ENCODE results near the gene IL6. TPM values are rescaled to one million over a fixed set of nuclear protein-coding genes. Genes with fewer than 3 reads are reported as not detected.
A peak's percentile ranks its signal among the peaks of the same experiment; 100 is the strongest.

IL6 gene
- total RNA-seq, 1 experiment from 2014 or later: 5.8 TPM

DNA sequence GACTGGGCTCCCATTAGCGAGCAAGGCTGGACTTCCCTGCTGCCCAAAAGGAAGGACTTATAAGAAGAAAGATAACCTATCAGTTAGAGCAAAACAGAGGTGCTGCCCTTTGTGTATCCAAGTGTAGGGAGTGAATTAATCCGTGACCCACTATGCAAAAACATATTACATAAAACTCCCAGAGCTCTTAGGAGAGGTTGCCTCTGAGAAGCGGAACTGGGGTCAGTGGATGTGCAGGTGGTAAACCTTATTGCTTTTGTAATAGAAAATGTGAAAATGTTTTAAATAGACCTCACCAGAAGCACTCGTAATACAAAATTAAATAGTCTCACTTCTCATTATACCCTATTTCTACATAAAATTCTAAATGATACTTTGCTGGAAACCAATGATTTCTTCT, 17.1 kb upstream of the IL6 start:
- no peaks in the 10 kb centered on the region for H3K4me1 ChIP-seq (replicated peaks)
- no peaks in the 10 kb centered on the region for H3K9me3 ChIP-seq (replicated peaks)
- no peak overlapping the region for H3K4me3 ChIP-seq
- DNase-seq (ENCODE audit: low read depth in 1 of 2, low spot score in 2 of 2): no peak
- no peaks in the 10 kb centered on the region for H3K36me3 ChIP-seq
- no peak overlapping the region for H3K27ac ChIP-seq
- no peaks in the 10 kb centered on the region for H3K27me3 ChIP-seq (replicated peaks)

DNA sequence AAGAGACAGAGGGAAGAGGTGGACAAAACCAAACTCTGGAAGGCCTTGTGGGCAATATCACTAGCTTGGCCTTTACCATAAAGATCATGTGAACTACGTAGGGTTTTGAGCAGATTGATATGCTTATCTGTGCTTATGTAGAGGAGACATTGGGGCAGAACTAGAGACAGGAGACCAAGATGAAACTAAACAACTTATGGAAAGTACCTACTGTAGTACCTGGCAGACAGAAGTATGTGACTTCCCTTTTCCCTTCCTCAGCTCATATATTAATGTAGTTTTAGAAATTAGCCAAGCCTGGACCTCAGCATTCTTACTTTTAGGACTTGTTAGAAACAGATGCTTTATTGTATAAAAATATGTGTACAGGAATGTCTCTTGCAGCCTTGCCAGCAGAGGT, 14.0 kb upstream of the IL6 start:
- Histone ChIP-seq H3K36me3 (no peaks in the 10 kb centered on the region), H3K27me3 (replicated peaks) (no peaks in the 10 kb centered on the region), H3K9me3 (replicated peaks) (no peaks in the 10 kb centered on the region), H3K27ac (no peak overlapping the region), H3K4me1 (replicated peaks) (peaks cover 10% of the 10 kb centered on the region), H3K4me3 (no peak overlapping the region)
- no peak for DNase-seq (ENCODE audit: low read depth in 1 of 2, low spot score in 2 of 2)

DNA sequence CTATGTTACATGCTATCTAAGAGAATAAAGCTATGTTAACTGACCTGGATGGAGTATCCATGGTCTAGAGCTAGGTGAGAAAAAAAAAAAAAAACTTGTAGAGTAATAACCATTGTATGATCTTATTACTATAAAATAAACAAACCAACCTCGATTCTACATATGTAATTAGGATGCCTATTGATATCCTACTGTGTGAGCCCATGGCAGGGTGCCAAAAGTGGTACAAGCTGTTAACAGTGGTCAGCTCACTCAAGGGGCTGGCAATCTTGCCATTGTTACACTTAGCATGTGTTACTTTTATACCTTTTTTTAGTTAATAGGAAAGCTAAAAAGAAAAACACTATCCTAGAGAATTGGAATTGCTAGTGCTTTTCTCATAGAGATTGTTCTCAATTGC, 13.5 kb upstream of the IL6 start:
- Histone ChIP-seq H3K27ac (no peak overlapping the region), H3K4me3 (no peak overlapping the region)

DNA sequence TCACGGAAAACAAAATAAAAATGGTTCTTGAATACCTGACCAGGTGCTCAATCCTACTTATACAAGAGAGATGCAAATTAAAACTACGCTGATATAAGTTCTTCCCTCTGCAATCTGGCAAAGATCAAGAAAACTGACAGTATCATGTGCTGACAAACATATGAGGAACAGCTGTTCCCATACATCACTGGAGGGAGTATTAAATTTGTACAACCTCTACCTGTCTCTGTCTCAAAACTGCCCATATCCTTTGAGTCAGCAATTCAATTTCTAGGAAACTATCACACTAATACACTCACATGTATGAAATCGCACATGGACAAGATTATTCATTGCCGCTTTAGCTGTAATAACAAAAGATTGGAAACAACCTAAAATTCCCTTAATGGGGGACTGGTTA, 11.0 kb upstream of the IL6 start:
- Histone ChIP-seq H3K4me3 (no peak overlapping the region), H3K9me3 (replicated peaks) (no peaks in the 10 kb centered on the region), H3K36me3 (no peaks in the 10 kb centered on the region), H3K27ac (no peak overlapping the region), H3K27me3 (replicated peaks) (no peaks in the 10 kb centered on the region), H3K4me1 (replicated peaks) (peaks cover 36% of the 10 kb centered on the region)
- no peak for DNase-seq (ENCODE audit: low read depth in 1 of 2, low spot score in 2 of 2)

More for the DNA sequence above, 13.5 kb upstream of the IL6 start:
- no peaks in the 10 kb centered on the region for H3K9me3 ChIP-seq (replicated peaks)
- no peak for DNase-seq (ENCODE audit: low read depth in 1 of 2, low spot score in 2 of 2)
- no peaks in the 10 kb centered on the region for H3K27me3 ChIP-seq (replicated peaks)
- H3K36me3 ChIP-seq: no peaks in the 10 kb centered on the region
- H3K4me1 ChIP-seq (replicated peaks): peaks cover 15% of the 10 kb centered on the region

DNA sequence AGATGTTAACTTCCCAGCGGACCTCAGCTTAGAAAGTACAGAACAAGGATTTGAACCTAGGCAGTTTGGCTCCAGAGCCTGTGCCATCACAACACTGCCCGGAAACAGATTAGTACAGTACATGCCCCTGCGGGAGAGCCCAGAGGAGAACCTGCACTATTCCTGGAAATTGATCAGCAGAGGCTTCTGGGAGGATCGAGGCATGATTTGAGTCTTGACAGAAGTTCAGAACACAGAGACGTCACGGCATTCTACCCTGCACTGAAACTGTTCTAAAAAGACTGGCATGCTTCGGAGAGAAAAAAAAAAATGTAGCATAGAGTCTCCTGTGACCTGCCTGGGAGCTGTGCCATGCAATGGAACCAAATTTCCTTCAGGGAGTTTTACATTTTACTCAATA, 9.2 kb upstream of the IL6 start:
- H3K36me3 ChIP-seq: no peaks in the 10 kb centered on the region
- H3K27ac ChIP-seq: peak overlapping the region; percentile 87
- no peaks in the 10 kb centered on the region for H3K27me3 ChIP-seq (replicated peaks)
- H3K4me1 ChIP-seq (replicated peaks): peaks cover 39% of the 10 kb centered on the region
- H3K4me3 ChIP-seq: no peak overlapping the region
- no peak for DNase-seq (ENCODE audit: low read depth in 1 of 2, low spot score in 2 of 2)
- H3K9me3 ChIP-seq (replicated peaks): no peaks in the 10 kb centered on the region

DNA sequence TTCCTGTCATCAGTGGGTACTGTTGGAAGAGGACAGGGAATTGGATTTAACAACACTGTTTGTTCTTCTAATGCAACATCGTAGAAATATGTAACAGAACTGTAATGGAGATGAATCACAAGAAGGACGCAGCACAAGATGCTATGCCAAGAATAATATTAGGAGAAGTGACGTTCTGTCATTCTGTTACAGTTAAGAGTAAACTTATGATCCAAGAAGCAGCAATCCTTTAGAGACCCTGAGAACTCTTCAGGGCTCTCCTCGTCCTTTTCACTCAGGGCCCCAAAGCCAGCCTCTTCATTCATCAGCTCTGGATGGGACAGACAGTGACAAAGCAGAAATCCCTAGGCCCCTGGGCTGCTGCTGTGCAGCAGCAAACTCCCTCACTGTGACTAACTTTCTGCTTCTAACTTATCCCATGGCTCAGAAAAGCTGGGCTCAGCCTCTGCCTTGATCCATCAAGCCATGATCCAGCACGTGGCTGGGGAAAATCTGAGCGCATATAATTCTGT, 8.7 kb upstream of the IL6 start:
- Histone ChIP-seq H3K27me3 (replicated peaks) (no peaks in the 10 kb centered on the region), H3K9me3 (replicated peaks) (no peaks in the 10 kb centered on the region), H3K4me3 (no peak overlapping the region), H3K36me3 (no peaks in the 10 kb centered on the region), H3K4me1 (replicated peaks) (peaks cover 44% of the 10 kb centered on the region), H3K27ac (peak overlapping the region; percentile 87)
- DNase-seq (ENCODE audit: low read depth in 1 of 2, low spot score in 2 of 2): peak; percentile 68 to 86

DNA sequence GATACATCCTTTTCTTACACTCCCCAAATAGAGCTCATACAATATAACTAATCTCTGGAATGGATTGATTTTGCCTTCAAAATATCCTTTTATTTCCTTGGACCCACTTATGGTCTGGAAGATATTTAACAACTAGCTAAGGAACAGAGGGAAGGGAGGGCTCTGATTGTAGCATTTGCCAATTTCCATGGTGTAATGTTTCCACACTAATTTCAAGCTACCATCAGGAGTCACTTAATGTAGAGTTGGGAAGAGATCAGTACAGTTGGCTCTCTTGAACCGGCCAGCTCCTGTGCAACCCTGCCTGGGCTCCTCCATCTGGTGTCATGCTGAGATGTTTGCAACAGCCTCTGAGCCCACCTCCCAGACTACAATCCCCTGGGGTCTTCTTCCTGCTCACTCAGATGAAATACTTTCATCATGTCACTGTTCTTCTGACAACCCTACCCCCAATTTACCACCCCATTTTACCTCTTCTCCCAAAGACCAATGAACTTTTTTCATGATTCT, 8.0 kb upstream of the IL6 start:
- Histone ChIP-seq H3K27me3 (replicated peaks) (no peaks in the 10 kb centered on the region), H3K4me1 (replicated peaks) (peaks cover 52% of the 10 kb centered on the region), H3K27ac (peak overlapping the region; percentile 87), H3K4me3 (no peak overlapping the region), H3K9me3 (replicated peaks) (no peaks in the 10 kb centered on the region), H3K36me3 (no peaks in the 10 kb centered on the region)
- DNase-seq (ENCODE audit: low read depth in 1 of 2, low spot score in 2 of 2): no peak

DNA sequence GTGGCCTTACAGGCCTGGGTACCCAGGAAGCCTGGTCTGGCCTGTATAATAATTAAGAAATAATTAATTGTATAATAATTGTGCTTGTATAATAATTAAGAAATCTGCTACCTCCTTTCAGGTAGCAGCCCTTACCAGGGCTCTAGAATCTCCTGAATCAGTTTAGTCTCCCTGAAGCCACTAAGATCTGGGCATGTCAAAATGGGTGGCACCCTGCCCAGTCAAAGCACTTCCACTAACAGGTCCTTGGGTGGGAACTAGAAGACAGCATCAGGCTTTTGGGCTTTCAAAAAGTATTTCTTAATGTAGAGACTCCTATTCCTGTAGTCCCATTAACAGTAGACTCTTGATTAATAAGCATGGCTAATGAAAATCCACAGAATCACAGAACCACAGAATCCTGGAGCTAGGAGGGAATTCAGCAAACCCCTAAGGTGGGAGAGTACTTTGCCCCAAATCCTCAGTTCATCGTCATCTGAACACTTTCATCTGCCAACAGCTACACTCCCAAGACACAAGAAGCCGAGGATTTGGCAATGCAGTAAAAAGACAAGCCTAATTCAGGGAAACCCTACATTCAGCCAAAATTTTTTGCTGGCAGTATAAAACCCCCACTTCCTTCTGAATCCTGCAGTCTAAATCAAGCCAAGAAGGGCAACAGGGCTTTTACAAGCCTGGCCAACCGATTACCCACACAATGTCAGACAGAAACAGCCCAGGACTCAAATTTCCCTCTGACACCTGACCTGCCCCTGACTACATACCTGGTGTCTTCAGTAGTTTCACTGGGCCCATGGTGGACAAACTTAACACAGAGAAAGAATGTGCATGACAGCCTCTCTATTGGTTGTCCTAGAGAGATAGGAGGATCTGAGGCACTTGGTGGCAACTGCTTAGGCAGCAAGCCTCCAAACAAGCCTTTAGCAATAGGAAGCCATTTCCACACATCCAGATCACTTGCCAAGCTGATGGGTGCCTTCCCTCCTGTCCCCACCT, 5.9 kb upstream of the IL6 start:
- no peak for DNase-seq (ENCODE audit: low read depth in 1 of 2, low spot score in 2 of 2)
- Histone ChIP-seq H3K27me3 (replicated peaks) (no peaks in the 10 kb centered on the region), H3K27ac (no peak overlapping the region), H3K4me1 (replicated peaks) (peaks cover 72% of the 10 kb centered on the region), H3K36me3 (no peaks in the 10 kb centered on the region), H3K9me3 (replicated peaks) (no peaks in the 10 kb centered on the region), H3K4me3 (no peak overlapping the region)

DNA sequence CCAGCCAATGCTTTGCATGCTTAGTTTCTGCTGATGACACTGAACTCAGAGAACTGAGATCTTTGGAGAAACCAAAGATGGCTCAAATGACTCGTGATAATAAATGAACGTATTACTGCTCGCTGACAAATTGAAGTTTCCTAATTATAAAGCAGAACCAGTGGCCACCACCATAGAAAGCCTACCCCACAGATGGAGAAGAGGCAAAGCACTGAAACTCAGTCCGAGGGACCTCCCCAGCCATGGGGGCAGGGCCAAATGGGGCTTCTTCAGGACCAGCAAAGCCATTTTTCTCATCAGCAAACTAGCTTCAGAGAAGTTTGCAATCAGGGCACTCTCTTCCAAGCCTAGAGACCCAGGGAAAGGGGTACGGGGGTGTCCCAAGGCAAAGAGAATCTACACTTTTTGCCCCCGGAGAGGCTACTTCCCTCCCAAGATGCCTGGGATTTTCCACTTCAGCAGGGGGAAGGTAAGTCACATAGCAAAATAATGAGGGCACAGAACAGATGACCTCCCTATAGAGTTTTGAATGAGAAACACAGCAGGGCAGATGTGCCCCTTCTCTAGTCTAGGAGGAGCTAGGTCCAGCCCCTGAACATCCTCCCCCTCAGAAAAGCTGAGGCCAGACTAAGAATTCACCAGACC, 4.3 kb upstream of the IL6 start:
- peak overlapping the region; percentile 54 for H3K27ac ChIP-seq
- H3K4me1 ChIP-seq (replicated peaks): peaks cover 75% of the 10 kb centered on the region

DNA sequence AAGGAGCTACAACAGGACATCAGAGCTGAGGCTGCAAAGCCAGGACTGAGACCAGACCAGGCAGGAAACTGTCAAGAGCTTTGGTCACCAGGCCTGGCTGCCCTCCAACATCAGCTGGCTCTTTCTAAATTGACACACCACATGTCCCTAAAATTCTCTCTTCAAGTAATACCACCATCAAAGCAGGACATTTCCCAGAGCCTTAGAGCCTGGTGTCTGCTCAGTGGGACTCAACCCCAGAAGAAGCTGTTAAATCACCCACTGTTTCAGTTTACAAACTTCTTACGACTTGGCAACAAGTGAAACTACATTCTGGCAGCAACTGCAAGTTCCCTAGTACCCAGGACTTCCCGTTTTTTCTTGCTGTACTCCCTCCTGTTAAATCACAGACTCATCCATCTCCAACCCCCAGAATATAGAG, 3.8 kb upstream of the IL6 start:
- Histone ChIP-seq H3K27ac (peak overlapping the region; percentile 54), H3K4me3 (no peak overlapping the region), H3K4me1 (replicated peaks) (peaks cover 75% of the 10 kb centered on the region), H3K36me3 (no peaks in the 10 kb centered on the region), H3K9me3 (replicated peaks) (no peaks in the 10 kb centered on the region), H3K27me3 (replicated peaks) (no peaks in the 10 kb centered on the region)
- peak; percentile 61 to 64 for DNase-seq (ENCODE audit: low read depth in 1 of 2, low spot score in 2 of 2)

More for the DNA sequence above, 4.3 kb upstream of the IL6 start:
- H3K4me3 ChIP-seq: no peak overlapping the region
- no peaks in the 10 kb centered on the region for H3K27me3 ChIP-seq (replicated peaks)
- H3K9me3 ChIP-seq (replicated peaks): no peaks in the 10 kb centered on the region
- no peak for DNase-seq (ENCODE audit: low read depth in 1 of 2, low spot score in 2 of 2)
- no peaks in the 10 kb centered on the region for H3K36me3 ChIP-seq

DNA sequence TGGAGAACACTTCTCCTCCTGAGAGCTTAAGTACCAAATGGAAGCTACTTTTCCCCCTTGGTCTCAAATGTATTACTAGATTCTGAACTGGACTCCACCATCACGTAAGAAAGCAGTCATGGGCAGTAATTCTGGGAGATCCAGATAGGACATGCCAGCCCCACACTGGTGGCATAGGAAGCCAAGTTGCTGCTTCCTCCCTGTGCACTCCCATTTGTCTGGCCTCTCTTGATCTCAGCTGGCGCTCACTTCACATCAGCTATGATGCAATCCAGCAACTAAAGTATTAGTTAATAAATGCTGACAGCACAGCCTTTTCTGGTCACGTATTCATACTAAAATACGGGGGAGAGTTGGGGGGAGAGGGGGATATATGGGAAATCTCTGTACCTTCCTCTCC, 3.4 kb upstream of the IL6 start:
- Histone ChIP-seq H3K4me1 (replicated peaks) (peaks cover 75% of the 10 kb centered on the region), H3K4me3 (no peak overlapping the region), H3K9me3 (replicated peaks) (no peaks in the 10 kb centered on the region), H3K27me3 (replicated peaks) (no peaks in the 10 kb centered on the region), H3K36me3 (peaks cover 2% of the 10 kb centered on the region), H3K27ac (peak overlapping the region; percentile 54)
- peak in 1 of 2 experiments; percentile 26 for DNase-seq (ENCODE audit: low read depth in 1 of 2, low spot score in 2 of 2)

DNA sequence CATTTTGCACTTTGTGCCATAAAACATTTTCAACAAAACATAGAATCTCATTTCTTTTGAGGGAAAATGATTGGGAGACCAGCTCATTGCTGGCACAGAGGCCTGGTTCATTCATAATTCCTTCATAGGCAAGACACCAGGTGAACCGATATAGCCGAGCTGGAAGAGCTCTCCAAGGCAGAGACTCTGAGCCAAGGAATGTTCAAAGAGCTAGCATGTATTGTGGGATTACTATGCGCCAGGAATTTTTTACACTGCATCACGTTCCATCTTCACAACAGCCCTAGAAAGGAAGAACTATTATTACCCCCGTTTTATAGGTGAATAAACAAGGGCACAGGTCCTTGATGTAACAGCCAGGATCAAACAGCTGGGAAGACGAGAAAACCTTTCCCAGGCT, 2.1 kb upstream of the IL6 start:
- H3K4me1 ChIP-seq (replicated peaks): peaks cover 72% of the 10 kb centered on the region
- H3K27me3 ChIP-seq (replicated peaks): no peaks in the 10 kb centered on the region
- no peak for DNase-seq (ENCODE audit: low read depth in 1 of 2, low spot score in 2 of 2)
- peaks cover 14% of the 10 kb centered on the region for H3K36me3 ChIP-seq
- peak overlapping the region; percentile 93 for H3K27ac ChIP-seq
- peak overlapping the region; percentile 54; the same call in 1 of the 2 replicates for H3K4me3 ChIP-seq
- no peaks in the 10 kb centered on the region for H3K9me3 ChIP-seq (replicated peaks)

DNA sequence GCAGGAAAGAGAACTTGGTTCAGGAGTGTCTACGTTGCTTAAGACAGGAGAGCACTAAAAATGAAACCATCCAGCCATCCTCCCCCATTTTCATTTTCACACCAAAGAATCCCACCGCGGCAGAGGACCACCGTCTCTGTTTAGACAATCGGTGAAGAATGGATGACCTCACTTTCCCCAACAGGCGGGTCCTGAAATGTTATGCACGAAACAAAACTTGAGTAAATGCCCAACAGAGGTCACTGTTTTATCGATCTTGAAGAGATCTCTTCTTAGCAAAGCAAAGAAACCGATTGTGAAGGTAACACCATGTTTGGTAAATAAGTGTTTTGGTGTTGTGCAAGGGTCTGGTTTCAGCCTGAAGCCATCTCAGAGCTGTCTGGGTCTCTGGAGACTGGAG, 1.4 kb upstream of the IL6 start:
- peak; percentile 72 to 85 for DNase-seq (ENCODE audit: low read depth in 1 of 2, low spot score in 2 of 2)
- Histone ChIP-seq H3K4me3 (peak overlapping the region; percentile 54), H3K9me3 (replicated peaks) (no peaks in the 10 kb centered on the region), H3K27ac (peak overlapping the region; percentile 93), H3K27me3 (replicated peaks) (no peaks in the 10 kb centered on the region), H3K4me1 (replicated peaks) (peaks cover 72% of the 10 kb centered on the region), H3K36me3 (peaks cover 21% of the 10 kb centered on the region)

Data from SJSA1 (cell line).